HepG2 (cell line): ENCODE measurements around the gene ZNF595. TPM values are rescaled to one million over a fixed set of nuclear protein-coding genes. Genes with fewer than 3 reads are reported as not detected.
"Not testable (repeated sequence)": the region's sequence is repeated elsewhere in the genome, so short reads cannot be mapped to it uniquely, and the experiment has no call there.

Experiments used
- ATAC-seq: fragments of 200-7000 bp; cut with Tn5 transposase; 3 replicates; pipeline ENCODE4 v1.9.1; 2020; ENCODE audit warnings: mild to moderate bottlenecking, moderate library complexity
- BruUV-seq: library from RNA; stranded (reverse); fragments of 400-500 nt; replicated peaks from 2 replicates; lab custom pipeline; 2021; lab: Mats Ljungman, UMichigan
- CTCF ChIA-PET: fragments of 300-600 bp; formaldehyde crosslinking; extraction: SDS; loops from one replicate; lab custom pipeline; 2021; ENCODE audit warnings: low total read pairs, inconsistent platforms, low intra/inter-chr PET ratio; lab: Yijun Ruan, JAX
- POLR2A ChIA-PET: fragments of 350-600 bp; sonication (Branson Sonifier 250); formaldehyde crosslinking; loops from one replicate; lab custom pipeline; 2020; ENCODE audit warnings: antibody characterized with exemption, inconsistent platforms; lab: Yijun Ruan, JAX
- DNase-seq: peaks from one replicate; pipeline ENCODE4 v3.0.0-alpha.2; 2015; ENCODE audit warnings: low spot score
- FAIRE-seq: peaks from 3 replicates; lab custom pipeline; 2011; peaks lifted over from hg19 to GRCh38; lab: Jason Lieb, UNC
- H2AFZ ChIP-seq: one replicate; pipeline ENCODE4 v1.6.1; 2011; ENCODE audit warnings: low read length, inconsistent platforms
- H3K27ac ChIP-seq: fragments of 300-600 bp; 3 replicates; pipeline ENCODE4 v1.8.0; 2011; ENCODE audit warnings: mixed run types, mild to moderate bottlenecking, mixed read lengths, low read length, inconsistent platforms; ENCODE audit not compliant: insufficient read depth; ENCODE audit errors: extremely low read length
- H3K27me3 ChIP-seq, 2 experiments: fragments of 200-600 bp in 1 of 2; 2 replicates in 1 of 2; 3 replicates in 1 of 2; pipeline versions ENCODE4 v1.6.0 to v1.8.0; 2011; ENCODE audit warnings: low read length in 2 of 2, mild to moderate bottlenecking in 2 of 2, moderate library complexity in 2 of 2, inconsistent platforms in 1 of 2; ENCODE audit not compliant: insufficient read depth in 2 of 2, control insufficient read depth in 1 of 2
- H3K36me3 ChIP-seq, 2 experiments: fragments of 200-600 bp in 1 of 2; replicated peaks in 1 of 2; 2 replicates in 1 of 2; 3 replicates in 1 of 2; pipeline versions ENCODE4 v1.5.1 to v1.8.0; 2011; ENCODE audit warnings: low read length in 2 of 2, inconsistent platforms in 1 of 2; ENCODE audit not compliant: insufficient read depth in 2 of 2, control insufficient read depth in 1 of 2
- H3K4me1 ChIP-seq: 2 replicates; pipeline ENCODE4 v1.5.1; 2012; ENCODE audit warnings: low read length, inconsistent platforms; ENCODE audit not compliant: insufficient read depth
- H3K4me2 ChIP-seq: 2 replicates; pipeline ENCODE4 v1.6.0; 2011; ENCODE audit warnings: low read depth, low read length, inconsistent platforms
- H3K4me3 ChIP-seq, 3 experiments: fragments of 200-600 bp in 1 of 3; sonication (generic), shearing (Covaris generic) in 1 of 3; replicated peaks in 1 of 3; 2 replicates each; pipeline ENCODE4 v1.5.1; 2011 to 2016; ENCODE audit warnings: low read length in 3 of 3, inconsistent platforms in 2 of 3, low read depth in 2 of 3, mild to moderate bottlenecking in 2 of 3, control low read depth in 1 of 3, mixed read lengths in 1 of 3; ENCODE audit not compliant: insufficient read depth in 1 of 3
- H3K79me2 ChIP-seq: one replicate; pipeline ENCODE4 v1.6.1; 2011; ENCODE audit warnings: low read length, inconsistent platforms; ENCODE audit not compliant: insufficient read depth
- H3K9ac ChIP-seq: 2 replicates; pipeline ENCODE4 v1.6.0; 2011; ENCODE audit warnings: mild to moderate bottlenecking, low read depth, low read length, inconsistent platforms; ENCODE audit not compliant: insufficient read depth
- H3K9me3 ChIP-seq: 2 replicates; pipeline ENCODE4 v1.5.1; 2012; ENCODE audit warnings: mild to moderate bottlenecking, low read length
- H4K20me1 ChIP-seq: 2 replicates; pipeline ENCODE4 v1.6.0; 2011; ENCODE audit warnings: inconsistent platforms, mild to moderate bottlenecking, low read length, moderate library complexity; ENCODE audit not compliant: insufficient read depth
- WGBS: methylation state at CpG from one replicate; pipeline ENCODE4 v1.1.6; 2017; ENCODE audit warnings: low lambda C conversion rate; 5-methylcytosine and 5-hydroxymethylcytosine counted together
- in situ Hi-C: cut with HindIII; loops from 2 replicates; pipeline ENCODE4 v1.10.0; 2017; ENCODE audit warnings: low pct_unique_long_range_greater_than_20kb; ENCODE audit not compliant: extremely low pct_ligation_motif_present
- intact Hi-C: fragments of 100-400 bp; cut with micrococcal nuclease; formaldehyde crosslinking; loops from one replicate; pipeline ENCODE4 v1.10.0; 2022; ENCODE audit not compliant: unreplicated experiment
- polyA plus RNA-seq, 8 experiments: library from polyadenylated mRNA; depleted of rRNA in 3 of 8; stranded (reverse) in 7 of 8; unstranded in 1 of 8; fragments of >200 nt; fragmentation: Illumina TruSeq in 4 of 8; extraction: Trizol in 4 of 8; gene quantifications; 2 replicates each; pipeline versions ENCODE4 v1.2.1 to v1.2.3, GENCODE V29; 2011 to 2016; ENCODE audit warnings: low read depth in 4 of 8, missing spikeins in 1 of 8, mixed read lengths in 1 of 8; ENCODE audit not compliant: insufficient read depth in 1 of 8
- total RNA-seq, 5 experiments: library from RNA; depleted of rRNA; stranded (reverse); fragments of >200 nt; fragmentation: Illumina TruSeq; extraction: Trizol; gene quantifications; 2 replicates each; pipeline ENCODE4 v1.2.3, GENCODE V29; 2016; ENCODE audit warnings: low read depth in 1 of 5

The ZNF595 gene
- total and polyA plus RNA-seq, 2 of the 13 experiments (the other 11 are each of a cell fraction or from before 2014, with no cell fraction given): 0.09 TPM; not detected in 1

DNA sequence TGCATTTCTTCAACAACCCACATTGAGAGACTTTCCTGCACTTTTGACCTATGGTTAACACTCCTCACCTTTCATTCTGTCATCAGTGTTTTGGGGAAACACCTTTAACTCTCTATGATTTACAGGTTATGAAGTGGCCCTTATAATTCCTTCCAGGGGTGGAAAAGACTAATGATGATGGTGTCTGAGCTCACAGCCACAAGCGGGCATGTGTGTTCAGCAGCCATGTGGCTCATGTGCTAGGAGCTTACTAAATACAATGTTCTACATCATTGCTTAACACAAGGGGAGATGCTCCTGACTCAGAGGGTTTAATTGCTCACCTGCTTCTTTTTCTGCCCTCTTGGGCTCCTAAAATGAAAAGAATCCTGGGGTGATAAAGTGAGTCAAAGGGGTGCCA is 28.8 kb upstream of the ZNF595 start:
- DNase-seq, H4K20me1 ChIP-seq, in situ Hi-C loops, CTCF ChIA-PET, H3K4me2 ChIP-seq, H3K27ac ChIP-seq, H3K4me1 ChIP-seq, intact Hi-C loops, POLR2A ChIA-PET, BruUV-seq, H2AFZ ChIP-seq, H3K36me3 ChIP-seq, ATAC-seq, H3K9ac ChIP-seq, H3K79me2 ChIP-seq, H3K27me3 ChIP-seq, FAIRE-seq, H3K9me3 ChIP-seq, H3K4me3 ChIP-seq: not testable (repeated sequence)
- WGBS: no CpG with 5 or more reads among the region's 1 CpG

DNA sequence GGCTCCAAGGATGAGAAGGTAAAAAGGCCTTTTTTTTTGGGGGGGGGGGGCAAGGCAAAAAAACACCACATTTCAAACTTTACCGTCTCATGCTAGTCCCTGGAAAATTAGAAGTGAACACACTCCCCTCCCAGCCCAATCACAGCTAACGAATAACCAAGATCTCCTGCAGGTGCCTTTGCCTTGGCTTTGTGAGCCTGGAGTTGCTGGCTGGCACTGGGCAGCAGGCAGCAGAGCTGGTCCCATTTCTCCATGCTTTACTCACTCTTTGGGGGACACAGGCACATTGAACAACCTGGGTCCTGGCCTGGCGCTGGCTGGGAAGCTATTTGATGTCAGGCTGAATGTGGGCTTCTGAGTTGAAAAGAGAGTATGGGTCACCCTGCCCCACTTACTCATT is 25.6 kb upstream of the ZNF595 start:
- H2AFZ ChIP-seq, H3K4me3 ChIP-seq, H3K4me2 ChIP-seq, H3K9ac ChIP-seq, H3K79me2 ChIP-seq, H4K20me1 ChIP-seq, FAIRE-seq, H3K4me1 ChIP-seq, ATAC-seq, DNase-seq, H3K27me3 ChIP-seq, H3K36me3 ChIP-seq, H3K27ac ChIP-seq, BruUV-seq, in situ Hi-C loops, H3K9me3 ChIP-seq, CTCF ChIA-PET, POLR2A ChIA-PET, intact Hi-C loops: not testable (repeated sequence)
- 3% methylated on average over 3 of the region's 3 CpGs for WGBS

DNA sequence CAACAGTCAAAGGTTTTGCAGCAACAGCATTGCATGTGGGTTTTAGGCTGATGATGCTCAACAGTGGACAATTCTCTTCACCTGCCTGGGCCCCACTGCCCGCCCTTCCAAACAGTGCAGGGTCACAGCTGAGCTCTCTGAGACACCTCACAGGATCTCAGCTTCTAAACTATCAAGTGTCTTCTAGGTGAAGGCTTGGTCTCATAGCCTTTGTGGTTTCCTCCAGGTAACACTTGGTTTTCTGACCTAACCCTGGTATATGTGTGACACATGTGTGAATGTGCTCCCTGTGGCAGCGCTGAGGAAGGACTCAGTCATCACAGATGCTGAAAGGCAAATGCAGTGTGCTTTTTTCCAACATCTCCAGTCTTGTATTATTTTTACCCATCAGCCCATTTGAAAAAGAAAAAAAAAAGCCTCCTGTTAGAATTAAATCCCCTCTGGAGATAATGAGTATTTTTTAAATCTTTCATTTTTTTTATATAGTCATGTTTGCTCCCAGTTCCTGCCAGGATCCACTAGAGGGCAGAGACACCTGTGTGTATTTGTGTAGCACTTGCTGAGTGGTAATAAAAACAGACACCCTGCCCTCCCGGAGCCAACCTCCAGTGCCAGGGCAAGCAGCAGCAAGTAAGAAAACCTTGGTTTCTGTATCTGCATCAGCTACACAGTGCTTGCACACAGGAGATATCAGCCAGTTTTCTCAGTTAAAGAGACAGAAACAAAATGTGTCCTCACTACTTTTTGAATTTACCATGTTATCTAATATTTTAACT is 24.2 kb upstream of the ZNF595 start:
- POLR2A ChIA-PET, H3K4me2 ChIP-seq, H3K9me3 ChIP-seq, H4K20me1 ChIP-seq, H3K36me3 ChIP-seq, H3K27me3 ChIP-seq, in situ Hi-C loops, H3K79me2 ChIP-seq, BruUV-seq, ATAC-seq, FAIRE-seq, intact Hi-C loops, CTCF ChIA-PET, H3K9ac ChIP-seq, H3K4me1 ChIP-seq, DNase-seq, H2AFZ ChIP-seq, H3K27ac ChIP-seq, H3K4me3 ChIP-seq: not testable (repeated sequence)
- 0% methylated on average over 1 of the region's 3 CpGs for WGBS

DNA sequence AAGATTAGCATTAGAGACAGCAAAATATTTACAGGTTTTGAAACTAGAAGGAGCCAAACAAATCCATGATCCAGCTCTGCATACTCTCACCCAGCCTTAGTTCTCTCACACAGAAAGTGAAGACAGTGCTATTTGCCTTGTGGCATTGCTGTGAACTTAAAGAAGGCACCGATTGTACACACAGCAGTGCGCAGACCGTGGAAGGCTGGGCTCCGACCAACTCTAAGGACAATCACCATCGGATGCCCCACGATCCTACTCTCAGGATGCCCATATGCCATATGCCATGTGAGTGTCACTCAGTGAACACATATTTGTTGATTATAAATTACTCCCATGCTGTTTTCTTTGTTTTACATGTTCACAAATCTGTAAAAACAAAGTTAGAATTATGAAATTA is 19.8 kb upstream of the ZNF595 start:
- H3K4me1 ChIP-seq, BruUV-seq, intact Hi-C loops, H3K9me3 ChIP-seq, ATAC-seq, H3K4me2 ChIP-seq, FAIRE-seq, H2AFZ ChIP-seq, in situ Hi-C loops, H3K27ac ChIP-seq, CTCF ChIA-PET, DNase-seq, H3K9ac ChIP-seq, H3K36me3 ChIP-seq, H3K79me2 ChIP-seq, POLR2A ChIA-PET, H3K27me3 ChIP-seq, H3K4me3 ChIP-seq, H4K20me1 ChIP-seq: not testable (repeated sequence)
- WGBS: no CpG with 5 or more reads among the region's 6 CpGs
